GM23338 (cell line): ENCODE data around the gene TNS3. TPM values are rescaled to one million over a fixed set of nuclear protein-coding genes. Genes with fewer than 3 reads are reported as not detected.

Experiments
- ATAC-seq: fragments of 200-7000 bp; cut with Tn5 transposase; 3 replicates; pipeline ENCODE4 v1.9.1; 2020
- DNase-seq: peaks from one replicate; pipeline ENCODE4 v3.0.0-alpha.2; 2015; ENCODE audit warnings: low spot score
- H2AFZ ChIP-seq: fragments of 200-600 bp; sonication (generic); 2 replicates; pipeline ENCODE4 v1.8.0; 2016; ENCODE audit warnings: antibody characterized with exemption, mild to moderate bottlenecking, moderate library complexity
- H3F3A ChIP-seq: fragments of 200-600 bp; sonication (generic); replicated peaks from 2 replicates; pipeline ENCODE4 v1.8.0; 2017; ENCODE audit warnings: antibody characterized with exemption, mixed run types, low read depth
- H3K27ac ChIP-seq: fragments of 200-600 bp; sonication (generic); 2 replicates; pipeline ENCODE4 v1.6.1; 2016; ENCODE audit warnings: low read depth
- H3K27me3 ChIP-seq: fragments of 200-600 bp; sonication (generic); 2 replicates; pipeline ENCODE4 v1.8.0; 2016; ENCODE audit warnings: mild to moderate bottlenecking, mixed run types, moderate library complexity; ENCODE audit not compliant: insufficient read depth
- H3K36me3 ChIP-seq: fragments of 200-600 bp; sonication (generic); 2 replicates; pipeline ENCODE4 v1.8.0; 2016; ENCODE audit warnings: mild to moderate bottlenecking; ENCODE audit not compliant: insufficient read depth
- H3K4me1 ChIP-seq: fragments of 200-600 bp; sonication (generic); 2 replicates; pipeline ENCODE4 v1.8.0; 2016; ENCODE audit warnings: mild to moderate bottlenecking, moderate library complexity; ENCODE audit not compliant: insufficient read depth
- H3K4me2 ChIP-seq: fragments of 200-600 bp; sonication (generic); 2 replicates; pipeline ENCODE4 v1.7.1; 2017; ENCODE audit warnings: mixed run types
- H3K4me3 ChIP-seq: fragments of 200-600 bp; sonication (generic); 2 replicates; pipeline ENCODE4 v1.6.1; 2016; ENCODE audit warnings: mixed run types
- H3K79me2 ChIP-seq: fragments of 200-600 bp; sonication (generic); replicated peaks from 2 replicates; pipeline ENCODE4 v1.8.0; 2017; ENCODE audit warnings: mild to moderate bottlenecking; ENCODE audit not compliant: insufficient read depth
- H3K9me2 ChIP-seq: fragments of 200-600 bp; sonication (generic); 2 replicates; pipeline ENCODE4 v1.8.0; 2017; ENCODE audit not compliant: insufficient read depth
- H4K20me1 ChIP-seq: fragments of 200-600 bp; sonication (generic); replicated peaks from 2 replicates; pipeline ENCODE4 v1.8.0; 2017; ENCODE audit warnings: mild to moderate bottlenecking; ENCODE audit not compliant: insufficient read depth
- H3K27ac Mint-ChIP-seq: 2 replicates; pipeline ENCODE4 v1.8.0; 2020; ENCODE audit warnings: inconsistent platforms, mild to moderate bottlenecking, moderate library complexity, mixed read lengths
- H3K27me3 Mint-ChIP-seq: 3 replicates; pipeline ENCODE4 v1.8.0; 2022; ENCODE audit warnings: low read depth, mild to moderate bottlenecking, moderate library complexity, mixed read lengths, inconsistent platforms; ENCODE audit not compliant: insufficient read depth, poor library complexity
- H3K36me3 Mint-ChIP-seq: 3 replicates; pipeline ENCODE4 v1.8.0; 2021; ENCODE audit warnings: low read depth, mild to moderate bottlenecking, inconsistent platforms, moderate library complexity, mixed read lengths
- H3K4me1 Mint-ChIP-seq: 3 replicates; pipeline ENCODE4 v1.8.0; 2020; ENCODE audit warnings: mild to moderate bottlenecking, inconsistent platforms, mixed read lengths
- H3K4me3 Mint-ChIP-seq: 3 replicates; pipeline ENCODE4 v1.8.0; 2021; ENCODE audit warnings: moderate library complexity, mild to moderate bottlenecking, inconsistent platforms, mixed read lengths
- H3K9me3 Mint-ChIP-seq: 3 replicates; pipeline ENCODE4 v1.8.0; 2020; ENCODE audit warnings: moderate library complexity, mild to moderate bottlenecking, inconsistent platforms, mixed read lengths
- CREB1 ChIP-seq: fragments of 250-450 bp; sonication (Bioruptor Pico); IDR thresholded peaks from 2 replicates; pipeline ENCODE4 v1.5.0; 2020; ENCODE audit warnings: low read depth, mild to moderate bottlenecking, moderate library complexity
- EZH2 ChIP-seq: fragments of 200-600 bp; sonication (generic); IDR thresholded peaks from one replicate; pipeline ENCODE4 v1.8.0; 2017; ENCODE audit warnings: antibody characterized with exemption, mild to moderate bottlenecking, low read depth; ENCODE audit not compliant: unreplicated experiment
- EZH2phosphoT487 ChIP-seq: fragments of 200-600 bp; sonication (generic); IDR thresholded peaks from one replicate; pipeline ENCODE4 v1.8.1; 2018; ENCODE audit warnings: antibody characterized with exemption; ENCODE audit not compliant: unreplicated experiment
- JUNB ChIP-seq: IDR thresholded peaks from one replicate; pipeline ENCODE4 v1.6.1; 2016; ENCODE audit warnings: antibody characterized with exemption; ENCODE audit not compliant: unreplicated experiment
- NANOG ChIP-seq: IDR thresholded peaks from 2 replicates; pipeline ENCODE4 v1.6.1; 2016; ENCODE audit warnings: antibody characterized with exemption, borderline replicate concordance
- POLR2AphosphoS5 ChIP-seq: IDR thresholded peaks from 2 replicates; pipeline ENCODE4 v1.6.1; 2016; ENCODE audit warnings: antibody characterized with exemption, low read depth
- STAT1 ChIP-seq: IDR thresholded peaks from one replicate; pipeline ENCODE4 v1.6.1; 2016; ENCODE audit warnings: antibody characterized with exemption; ENCODE audit not compliant: unreplicated experiment
- ZNF114 ChIP-seq: fragments of 250-450 bp; sonication (Bioruptor Pico); IDR thresholded peaks from 2 replicates; pipeline ENCODE4 v1.5.0; 2020; ENCODE audit warnings: mild to moderate bottlenecking, moderate library complexity
- ZNF331 ChIP-seq: fragments of 250-450 bp; sonication (Bioruptor Pico); IDR thresholded peaks from 2 replicates; pipeline ENCODE4 v1.5.0; 2020; ENCODE audit warnings: low read depth, mild to moderate bottlenecking, moderate library complexity
- polyA plus RNA-seq: library from polyadenylated mRNA; unstranded; fragments of >200 nt; fragmentation: Nextera tagmentation; extraction: Ambion mirVana; gene quantifications from 2 replicates; pipeline ENCODE4 v1.2.1, GENCODE V29; 2016
- total RNA-seq: library from RNA; depleted of rRNA; stranded (reverse); fragments of >200 nt; shearing (Covaris generic); gene quantifications from 2 replicates; pipeline ENCODE4 v1.2.3, GENCODE V29; 2014
- TF ChIP-seq, protein P1 (sequence below): fragments of 250-450 bp; sonication (Bioruptor Pico); IDR thresholded peaks from 2 replicates; pipeline ENCODE4 v1.5.0; 2020; ENCODE audit warnings: mild to moderate bottlenecking, moderate library complexity
- TF ChIP-seq, protein P2 (sequence below): IDR thresholded peaks from one replicate; pipeline ENCODE4 v1.6.1; 2018; ENCODE audit warnings: antibody characterized with exemption; ENCODE audit not compliant: unreplicated experiment
- TF ChIP-seq, protein P3 (sequence below): IDR thresholded peaks from 2 replicates; pipeline ENCODE4 v1.6.1; 2016; ENCODE audit warnings: antibody characterized with exemption
- TF ChIP-seq, protein P4 (sequence below), 2 experiments: fragments of 200-600 bp in 1 of 2; sonication (generic) in 1 of 2; conservative IDR thresholded peaks; 2 replicates each; pipeline versions ENCODE4 v1.5.1 to v1.6.1; 2016 to 2017; ENCODE audit warnings: antibody characterized with exemption in 2 of 2, low read depth in 2 of 2, mild to moderate bottlenecking in 2 of 2, moderate library complexity in 1 of 2

Gene TNS3
- total and polyA plus RNA-seq, 2 experiments from 2014 or later = 6.2 to 28.7 TPM

DNA sequence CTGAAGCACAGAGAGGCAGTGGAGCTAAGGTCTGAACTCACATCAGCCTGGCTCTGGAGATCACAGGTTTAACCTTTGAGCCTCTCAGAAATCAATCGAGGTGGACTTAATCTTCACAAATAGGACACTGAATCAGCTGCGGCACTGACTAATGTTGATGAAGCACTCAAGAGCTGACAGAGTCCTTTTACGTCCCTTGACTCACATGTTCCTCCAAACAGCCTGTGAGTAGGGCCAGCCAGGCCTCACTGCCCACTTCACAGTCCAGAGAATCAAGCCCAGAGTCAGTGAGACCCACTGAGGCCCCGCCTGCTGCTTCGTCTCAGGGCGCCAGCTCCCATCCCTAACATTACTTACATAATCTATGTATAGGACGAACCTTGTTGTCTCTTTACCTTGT, 63.1 kb downstream of the TNS3 start:
- Histone ChIP-seq H3K27ac (no peak overlapping the region), H2AFZ (no peak overlapping the region), H3K4me1 (peaks cover 10% of the 10 kb centered on the region; the same call in 1 of the 2 replicates), H4K20me1 (peaks cover 5% of the 10 kb centered on the region; the same call in 1 of the 2 replicates), H3K36me3 (peaks cover 4% of the 10 kb centered on the region; the same call in 1 of the 2 replicates), H3F3A (no peaks in the 10 kb centered on the region), H3K79me2 (peaks cover 25% of the 10 kb centered on the region), H3K27me3 (no peaks in the 10 kb centered on the region), H3K9me2 (peaks cover 11% of the 10 kb centered on the region), H3K4me3 (no peak overlapping the region), H3K4me2 (no peak overlapping the region)
- no peak overlapping the region for H3K27ac Mint-ChIP-seq
- ATAC-seq = no peak
- DNase-seq = no peak
- TF ChIP-seq EZH2 (no peak), EZH2phosphoT487 (no peak), NANOG (no peak), CREB1 (CRISPR knock-in tag) (no peak), ZNF114 (no peak), ZNF331 (CRISPR knock-in tag) (no peak), STAT1 (no peak), JUNB (no peak), POLR2AphosphoS5 (no peak)
- TF ChIP-seq, protein P1, sequence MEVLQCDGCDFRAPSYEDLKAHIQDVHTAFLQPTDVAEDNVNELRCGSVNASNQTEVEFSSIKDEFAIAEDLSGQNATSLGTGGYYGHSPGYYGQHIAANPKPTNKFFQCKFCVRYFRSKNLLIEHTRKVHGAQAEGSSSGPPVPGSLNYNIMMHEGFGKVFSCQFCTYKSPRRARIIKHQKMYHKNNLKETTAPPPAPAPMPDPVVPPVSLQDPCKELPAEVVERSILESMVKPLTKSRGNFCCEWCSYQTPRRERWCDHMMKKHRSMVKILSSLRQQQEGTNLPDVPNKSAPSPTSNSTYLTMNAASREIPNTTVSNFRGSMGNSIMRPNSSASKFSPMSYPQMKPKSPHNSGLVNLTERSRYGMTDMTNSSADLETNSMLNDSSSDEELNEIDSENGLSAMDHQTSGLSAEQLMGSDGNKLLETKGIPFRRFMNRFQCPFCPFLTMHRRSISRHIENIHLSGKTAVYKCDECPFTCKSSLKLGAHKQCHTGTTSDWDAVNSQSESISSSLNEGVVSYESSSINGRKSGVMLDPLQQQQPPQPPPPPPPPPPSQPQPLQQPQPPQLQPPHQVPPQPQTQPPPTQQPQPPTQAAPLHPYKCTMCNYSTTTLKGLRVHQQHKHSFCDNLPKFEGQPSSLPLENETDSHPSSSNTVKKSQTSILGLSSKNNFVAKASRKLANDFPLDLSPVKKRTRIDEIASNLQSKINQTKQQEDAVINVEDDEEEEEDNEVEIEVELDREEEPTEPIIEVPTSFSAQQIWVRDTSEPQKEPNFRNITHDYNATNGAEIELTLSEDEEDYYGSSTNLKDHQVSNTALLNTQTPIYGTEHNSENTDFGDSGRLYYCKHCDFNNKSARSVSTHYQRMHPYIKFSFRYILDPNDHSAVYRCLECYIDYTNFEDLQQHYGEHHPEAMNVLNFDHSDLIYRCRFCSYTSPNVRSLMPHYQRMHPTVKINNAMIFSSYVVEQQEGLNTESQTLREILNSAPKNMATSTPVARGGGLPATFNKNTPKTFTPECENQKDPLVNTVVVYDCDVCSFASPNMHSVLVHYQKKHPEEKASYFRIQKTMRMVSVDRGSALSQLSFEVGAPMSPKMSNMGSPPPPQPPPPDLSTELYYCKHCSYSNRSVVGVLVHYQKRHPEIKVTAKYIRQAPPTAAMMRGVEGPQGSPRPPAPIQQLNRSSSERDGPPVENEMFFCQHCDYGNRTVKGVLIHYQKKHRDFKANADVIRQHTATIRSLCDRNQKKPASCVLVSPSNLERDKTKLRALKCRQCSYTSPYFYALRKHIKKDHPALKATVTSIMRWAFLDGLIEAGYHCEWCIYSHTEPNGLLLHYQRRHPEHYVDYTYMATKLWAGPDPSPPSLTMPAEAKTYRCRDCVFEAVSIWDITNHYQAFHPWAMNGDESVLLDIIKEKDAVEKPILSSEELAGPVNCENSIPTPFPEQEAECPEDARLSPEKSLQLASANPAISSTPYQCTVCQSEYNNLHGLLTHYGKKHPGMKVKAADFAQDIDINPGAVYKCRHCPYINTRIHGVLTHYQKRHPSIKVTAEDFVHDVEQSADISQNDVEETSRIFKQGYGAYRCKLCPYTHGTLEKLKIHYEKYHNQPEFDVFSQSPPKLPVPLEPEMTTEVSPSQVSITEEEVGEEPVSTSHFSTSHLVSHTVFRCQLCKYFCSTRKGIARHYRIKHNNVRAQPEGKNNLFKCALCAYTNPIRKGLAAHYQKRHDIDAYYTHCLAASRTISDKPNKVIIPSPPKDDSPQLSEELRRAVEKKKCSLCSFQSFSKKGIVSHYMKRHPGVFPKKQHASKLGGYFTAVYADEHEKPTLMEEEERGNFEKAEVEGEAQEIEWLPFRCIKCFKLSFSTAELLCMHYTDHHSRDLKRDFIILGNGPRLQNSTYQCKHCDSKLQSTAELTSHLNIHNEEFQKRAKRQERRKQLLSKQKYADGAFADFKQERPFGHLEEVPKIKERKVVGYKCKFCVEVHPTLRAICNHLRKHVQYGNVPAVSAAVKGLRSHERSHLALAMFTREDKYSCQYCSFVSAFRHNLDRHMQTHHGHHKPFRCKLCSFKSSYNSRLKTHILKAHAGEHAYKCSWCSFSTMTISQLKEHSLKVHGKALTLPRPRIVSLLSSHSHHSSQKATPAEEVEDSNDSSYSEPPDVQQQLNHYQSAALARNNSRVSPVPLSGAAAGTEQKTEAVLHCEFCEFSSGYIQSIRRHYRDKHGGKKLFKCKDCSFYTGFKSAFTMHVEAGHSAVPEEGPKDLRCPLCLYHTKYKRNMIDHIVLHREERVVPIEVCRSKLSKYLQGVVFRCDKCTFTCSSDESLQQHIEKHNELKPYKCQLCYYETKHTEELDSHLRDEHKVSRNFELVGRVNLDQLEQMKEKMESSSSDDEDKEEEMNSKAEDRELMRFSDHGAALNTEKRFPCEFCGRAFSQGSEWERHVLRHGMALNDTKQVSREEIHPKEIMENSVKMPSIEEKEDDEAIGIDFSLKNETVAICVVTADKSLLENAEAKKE = no peak
- TF ChIP-seq, protein P2, sequence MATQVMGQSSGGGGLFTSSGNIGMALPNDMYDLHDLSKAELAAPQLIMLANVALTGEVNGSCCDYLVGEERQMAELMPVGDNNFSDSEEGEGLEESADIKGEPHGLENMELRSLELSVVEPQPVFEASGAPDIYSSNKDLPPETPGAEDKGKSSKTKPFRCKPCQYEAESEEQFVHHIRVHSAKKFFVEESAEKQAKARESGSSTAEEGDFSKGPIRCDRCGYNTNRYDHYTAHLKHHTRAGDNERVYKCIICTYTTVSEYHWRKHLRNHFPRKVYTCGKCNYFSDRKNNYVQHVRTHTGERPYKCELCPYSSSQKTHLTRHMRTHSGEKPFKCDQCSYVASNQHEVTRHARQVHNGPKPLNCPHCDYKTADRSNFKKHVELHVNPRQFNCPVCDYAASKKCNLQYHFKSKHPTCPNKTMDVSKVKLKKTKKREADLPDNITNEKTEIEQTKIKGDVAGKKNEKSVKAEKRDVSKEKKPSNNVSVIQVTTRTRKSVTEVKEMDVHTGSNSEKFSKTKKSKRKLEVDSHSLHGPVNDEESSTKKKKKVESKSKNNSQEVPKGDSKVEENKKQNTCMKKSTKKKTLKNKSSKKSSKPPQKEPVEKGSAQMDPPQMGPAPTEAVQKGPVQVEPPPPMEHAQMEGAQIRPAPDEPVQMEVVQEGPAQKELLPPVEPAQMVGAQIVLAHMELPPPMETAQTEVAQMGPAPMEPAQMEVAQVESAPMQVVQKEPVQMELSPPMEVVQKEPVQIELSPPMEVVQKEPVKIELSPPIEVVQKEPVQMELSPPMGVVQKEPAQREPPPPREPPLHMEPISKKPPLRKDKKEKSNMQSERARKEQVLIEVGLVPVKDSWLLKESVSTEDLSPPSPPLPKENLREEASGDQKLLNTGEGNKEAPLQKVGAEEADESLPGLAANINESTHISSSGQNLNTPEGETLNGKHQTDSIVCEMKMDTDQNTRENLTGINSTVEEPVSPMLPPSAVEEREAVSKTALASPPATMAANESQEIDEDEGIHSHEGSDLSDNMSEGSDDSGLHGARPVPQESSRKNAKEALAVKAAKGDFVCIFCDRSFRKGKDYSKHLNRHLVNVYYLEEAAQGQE = no peak
- TF ChIP-seq, protein P3, sequence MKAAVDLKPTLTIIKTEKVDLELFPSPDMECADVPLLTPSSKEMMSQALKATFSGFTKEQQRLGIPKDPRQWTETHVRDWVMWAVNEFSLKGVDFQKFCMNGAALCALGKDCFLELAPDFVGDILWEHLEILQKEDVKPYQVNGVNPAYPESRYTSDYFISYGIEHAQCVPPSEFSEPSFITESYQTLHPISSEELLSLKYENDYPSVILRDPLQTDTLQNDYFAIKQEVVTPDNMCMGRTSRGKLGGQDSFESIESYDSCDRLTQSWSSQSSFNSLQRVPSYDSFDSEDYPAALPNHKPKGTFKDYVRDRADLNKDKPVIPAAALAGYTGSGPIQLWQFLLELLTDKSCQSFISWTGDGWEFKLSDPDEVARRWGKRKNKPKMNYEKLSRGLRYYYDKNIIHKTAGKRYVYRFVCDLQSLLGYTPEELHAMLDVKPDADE = no peak
- TF ChIP-seq, protein P4, sequence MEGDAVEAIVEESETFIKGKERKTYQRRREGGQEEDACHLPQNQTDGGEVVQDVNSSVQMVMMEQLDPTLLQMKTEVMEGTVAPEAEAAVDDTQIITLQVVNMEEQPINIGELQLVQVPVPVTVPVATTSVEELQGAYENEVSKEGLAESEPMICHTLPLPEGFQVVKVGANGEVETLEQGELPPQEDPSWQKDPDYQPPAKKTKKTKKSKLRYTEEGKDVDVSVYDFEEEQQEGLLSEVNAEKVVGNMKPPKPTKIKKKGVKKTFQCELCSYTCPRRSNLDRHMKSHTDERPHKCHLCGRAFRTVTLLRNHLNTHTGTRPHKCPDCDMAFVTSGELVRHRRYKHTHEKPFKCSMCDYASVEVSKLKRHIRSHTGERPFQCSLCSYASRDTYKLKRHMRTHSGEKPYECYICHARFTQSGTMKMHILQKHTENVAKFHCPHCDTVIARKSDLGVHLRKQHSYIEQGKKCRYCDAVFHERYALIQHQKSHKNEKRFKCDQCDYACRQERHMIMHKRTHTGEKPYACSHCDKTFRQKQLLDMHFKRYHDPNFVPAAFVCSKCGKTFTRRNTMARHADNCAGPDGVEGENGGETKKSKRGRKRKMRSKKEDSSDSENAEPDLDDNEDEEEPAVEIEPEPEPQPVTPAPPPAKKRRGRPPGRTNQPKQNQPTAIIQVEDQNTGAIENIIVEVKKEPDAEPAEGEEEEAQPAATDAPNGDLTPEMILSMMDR (conservative IDR thresholded peaks at IDR 0.05; ENCODE audit: low read depth in 2 of 2) = no peak
- no peaks in the 10 kb centered on the region; the same call in 1 of the 3 replicates for H3K9me3 Mint-ChIP-seq
- H3K4me1 Mint-ChIP-seq = peaks cover 28% of the 10 kb centered on the region
- peaks cover 9% of the 10 kb centered on the region for H3K27me3 Mint-ChIP-seq
- peaks cover 19% of the 10 kb centered on the region for H3K36me3 Mint-ChIP-seq
- no peak overlapping the region for H3K4me3 Mint-ChIP-seq
